ENCODE results near the gene MRPL18. TPM values are rescaled to one million over a fixed set of nuclear protein-coding genes. Genes with fewer than 3 reads are reported as not detected.
A peak's percentile ranks its signal among the peaks of the same experiment; 100 is the strongest.
"Not testable (repeated sequence)": the region's sequence is repeated elsewhere in the genome, so short reads cannot be mapped to it uniquely, and the experiment has no call there.

The MRPL18 gene
- 10 to 100 TPM; 63.6 to 65.8 TPM for total RNA-seq

DNA sequence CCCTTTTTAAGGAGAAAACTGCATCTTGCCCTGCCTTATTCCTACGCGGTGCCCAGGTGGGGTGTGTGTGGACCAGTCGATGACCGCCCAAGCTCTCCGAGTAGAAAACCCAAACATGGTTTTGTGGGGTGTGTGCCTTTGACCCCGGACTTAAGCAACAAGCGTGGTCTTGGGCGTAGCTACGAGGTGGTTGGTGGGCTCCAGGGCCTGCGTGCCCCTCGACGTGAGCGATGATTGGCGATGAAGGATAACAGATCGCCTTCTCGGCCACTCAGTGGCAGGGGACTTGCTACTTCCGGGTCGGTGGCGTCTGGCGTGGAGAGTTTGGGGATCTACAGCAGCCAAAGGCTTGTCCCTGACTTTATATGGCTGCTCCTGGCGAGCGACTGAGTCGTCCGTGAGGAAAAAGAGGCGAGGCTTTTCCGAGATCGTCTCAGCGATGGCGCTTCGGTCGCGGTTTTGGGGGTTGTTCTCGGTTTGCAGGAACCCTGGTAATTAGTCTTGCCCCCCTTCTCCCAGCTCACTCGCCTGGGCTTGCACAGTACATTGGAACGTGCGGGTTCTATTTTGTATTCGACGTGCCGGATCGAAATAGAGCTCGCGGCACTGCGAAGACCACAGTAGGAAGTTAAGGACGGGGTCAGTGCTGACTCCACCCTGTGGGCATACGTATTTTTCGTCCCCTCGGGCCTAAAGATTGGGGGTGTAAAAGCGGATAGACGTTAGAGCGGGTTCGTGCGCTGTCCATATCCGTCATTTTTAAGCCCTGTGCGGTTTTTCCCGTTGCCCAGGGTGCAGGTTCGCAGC, at the start of gene MRPL18:
Gene MRPL18, plus strand, starts transcription at position 319 of the 807 bp plus-strand sequence. Its CDS starts 121 bp downstream, at position 440.
- POLR2A ChIA-PET, result interaction anchor here (0.9 to 7.2 kb wide), 27 partner anchors 8 to 751 kb away, joined by 3 to 195 read pairs (median 5); partner anchors contain the start of genes ACAT2, IGF2R, SOD2 and WTAP

DNA sequence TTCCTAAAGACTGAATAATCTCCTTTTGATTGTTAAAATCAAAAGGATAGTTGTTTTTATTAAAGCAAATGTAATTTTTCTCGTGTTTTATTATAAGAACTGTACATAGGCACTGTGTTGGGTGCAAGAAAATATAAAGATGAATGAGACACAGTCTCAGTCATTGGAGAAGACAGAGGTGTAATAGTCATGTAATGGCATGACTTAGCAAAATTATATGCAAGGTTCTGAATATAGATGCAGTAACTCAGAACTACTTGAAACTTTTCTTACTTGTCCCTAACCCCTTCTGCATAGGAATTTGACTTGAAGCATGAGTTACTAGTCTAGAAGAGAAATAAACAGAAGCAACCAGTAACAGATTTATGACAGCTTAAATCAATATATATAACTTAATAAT, 48.1 kb upstream of the MRPL18 start:
- no peak for DNase-seq
- no peak overlapping the region for H3K4me3 Mint-ChIP-seq
- ChIA-PET CTCF (no interaction called here), POLR2A (interaction anchor here (1.0 kb wide), 2 partner anchors 13 to 19 kb away, joined by 3 to 4 read pairs; no protein-coding TSS in a partner anchor)
- no peaks in the 10 kb centered on the region for H3K9me3 Mint-ChIP-seq
- H3K4me1 Mint-ChIP-seq, result peaks cover 17% of the 10 kb centered on the region
- no peak overlapping the region for H3K27ac Mint-ChIP-seq
- no peaks in the 10 kb centered on the region for H3K27me3 Mint-ChIP-seq
- peaks cover 64% of the 10 kb centered on the region for H3K36me3 Mint-ChIP-seq (ENCODE audit: low read depth)

More for the DNA sequence above, at the start of gene MRPL18:
- Mint-ChIP-seq H3K27ac (peak within 1 kb of the TSS; percentile 98), H3K4me3 (peak within 1 kb of the TSS; percentile 100), H3K4me1 (peaks cover 57% of the 10 kb centered on the region), H3K36me3 (ENCODE audit: low read depth) (peaks cover 77% of the 10 kb centered on the region), H3K9me3 (no peaks in the 10 kb centered on the region), H3K27me3 (no peaks in the 10 kb centered on the region)
- peak; percentile 92 for DNase-seq
- CTCF ChIA-PET, result interaction anchor here (0.8 to 5.1 kb wide), 14 partner anchors 9 to 680 kb away, joined by 3 to 34 read pairs (median 4); partner anchors contain the start of genes ACAT2, SOD2 and WTAP

DNA sequence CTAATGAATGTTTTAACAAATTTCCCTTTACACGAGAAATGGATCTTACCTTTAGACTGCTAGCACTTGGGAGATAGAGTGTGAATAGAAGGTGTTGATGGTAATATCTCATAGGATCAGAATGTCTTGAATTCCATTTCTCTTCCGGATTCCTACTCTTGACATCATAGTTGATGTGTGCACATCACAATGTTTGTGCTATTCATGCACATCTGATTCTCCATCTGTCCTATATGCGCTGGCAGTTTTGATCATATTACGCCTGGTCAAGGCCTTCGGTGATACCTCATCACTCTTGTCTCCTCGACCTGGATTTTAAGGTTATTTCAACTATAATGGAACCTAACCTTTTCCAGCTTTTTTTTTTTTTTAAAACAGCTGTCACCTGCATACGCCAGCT, 45.2 kb upstream of the MRPL18 start:
- Mint-ChIP-seq H3K4me3 (no peak overlapping the region), H3K4me1 (peaks cover 7% of the 10 kb centered on the region), H3K27me3 (no peaks in the 10 kb centered on the region), H3K9me3 (no peaks in the 10 kb centered on the region), H3K36me3 (ENCODE audit: low read depth) (peaks cover 76% of the 10 kb centered on the region), H3K27ac (no peak overlapping the region)
- POLR2A ChIA-PET, result no interaction called here
- no peak for DNase-seq
- CTCF ChIA-PET, result no interaction called here

DNA sequence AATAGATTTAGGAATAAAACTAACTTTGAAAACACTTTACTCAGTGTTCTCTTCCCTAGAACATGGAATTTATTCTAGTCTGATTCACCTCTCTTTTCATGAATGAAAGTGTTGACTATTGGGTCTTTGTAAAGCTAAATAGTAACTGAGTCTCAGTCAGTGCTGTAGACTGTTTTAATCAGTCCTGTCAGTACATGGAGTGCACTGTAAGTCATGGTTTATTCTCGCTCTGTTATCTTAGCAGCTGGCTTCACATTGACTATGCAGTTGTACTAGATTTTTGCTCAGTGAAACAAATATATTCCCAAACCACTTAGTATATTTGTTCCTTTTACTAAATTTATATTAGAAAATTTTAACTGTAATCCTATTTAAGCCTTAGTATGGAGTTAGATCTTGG, 43.5 kb upstream of the MRPL18 start:
- no peak overlapping the region for H3K27ac Mint-ChIP-seq
- H3K4me3 Mint-ChIP-seq, result no peak overlapping the region
- peaks cover 5% of the 10 kb centered on the region for H3K4me1 Mint-ChIP-seq
- no peaks in the 10 kb centered on the region for H3K9me3 Mint-ChIP-seq
- peaks cover 71% of the 10 kb centered on the region for H3K36me3 Mint-ChIP-seq (ENCODE audit: low read depth)
- ChIA-PET POLR2A (interaction anchor here (1.0 to 2.6 kb wide), 5 partner anchors 9 to 43 kb away, joined by 3 to 9 read pairs (median 4); partner anchors contain the start of genes ACAT2, MRPL18 and TCP1), CTCF (interaction anchor here (1.6 kb wide), 1 partner anchor 15 kb away, joined by 3 read pairs; the partner anchor contains the start of gene ACAT2)
- no peak for DNase-seq
- no peaks in the 10 kb centered on the region for H3K27me3 Mint-ChIP-seq

DNA sequence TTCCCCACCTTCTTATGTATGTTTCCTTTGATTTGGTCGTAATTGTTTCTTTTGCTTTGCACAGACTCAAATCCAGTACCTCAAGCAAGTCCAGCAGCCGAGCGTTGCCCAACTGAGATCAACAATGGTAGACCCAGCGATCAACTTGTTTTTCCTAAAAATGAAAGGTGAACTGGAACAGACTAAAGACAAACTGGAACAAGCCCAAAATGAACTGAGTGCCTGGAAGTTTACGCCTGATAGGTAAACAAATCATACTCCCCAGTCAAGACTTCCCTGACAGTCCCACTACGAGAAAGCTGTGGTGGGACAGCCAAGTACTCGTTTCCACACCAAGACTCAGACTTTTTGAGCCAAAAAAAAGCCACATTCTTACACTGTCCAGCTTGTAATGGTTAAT, 42.1 kb upstream of the MRPL18 start:
- H3K4me1 Mint-ChIP-seq, CTCF ChIA-PET, H3K4me3 Mint-ChIP-seq, H3K27me3 Mint-ChIP-seq, H3K27ac Mint-ChIP-seq, H3K9me3 Mint-ChIP-seq, DNase-seq: not testable (repeated sequence)
- POLR2A ChIA-PET, result interaction anchor here (0.6 to 2.6 kb wide), 3 partner anchors 11 to 59 kb away, joined by 3 to 9 read pairs (median 4); partner anchors contain the start of gene ACAT2
- H3K36me3 Mint-ChIP-seq (ENCODE audit: low read depth), result peaks cover 72% of the 10 kb centered on the region

DNA sequence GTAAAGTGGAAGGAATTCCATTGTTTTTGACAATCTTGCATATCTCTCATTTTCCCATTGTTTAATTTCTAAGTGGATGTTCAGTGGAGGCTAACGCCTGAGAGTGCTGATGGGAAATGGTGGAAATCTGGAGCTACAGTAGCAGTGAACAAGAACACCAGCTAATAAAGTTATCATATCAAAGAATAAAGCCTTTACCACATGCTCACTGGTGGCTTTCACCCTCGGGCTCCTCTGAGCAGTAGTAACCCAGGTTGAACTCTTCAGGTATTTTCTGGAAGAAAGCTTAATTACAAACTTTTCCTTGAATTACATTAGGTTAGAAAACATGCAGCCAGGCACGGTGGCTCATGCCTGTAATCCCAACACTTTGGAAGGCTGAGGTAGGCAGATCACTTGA, 38.8 kb upstream of the MRPL18 start:
- peaks cover 2% of the 10 kb centered on the region for H3K4me1 Mint-ChIP-seq
- H3K9me3 Mint-ChIP-seq, result no peaks in the 10 kb centered on the region
- H3K27me3 Mint-ChIP-seq, result no peaks in the 10 kb centered on the region
- no peak overlapping the region for H3K4me3 Mint-ChIP-seq
- no peak overlapping the region for H3K27ac Mint-ChIP-seq
- no peak for DNase-seq
- ChIA-PET CTCF (interaction anchor here (1.2 kb wide), 1 partner anchor 8 kb away, joined by 4 read pairs; no protein-coding TSS in a partner anchor), POLR2A (interaction anchor here (0.9 to 2.4 kb wide), 2 partner anchors 10 to 20 kb away, joined by 3 to 10 read pairs; partner anchors contain the start of gene ACAT2)
- H3K36me3 Mint-ChIP-seq (ENCODE audit: low read depth), result peaks cover 74% of the 10 kb centered on the region

DNA sequence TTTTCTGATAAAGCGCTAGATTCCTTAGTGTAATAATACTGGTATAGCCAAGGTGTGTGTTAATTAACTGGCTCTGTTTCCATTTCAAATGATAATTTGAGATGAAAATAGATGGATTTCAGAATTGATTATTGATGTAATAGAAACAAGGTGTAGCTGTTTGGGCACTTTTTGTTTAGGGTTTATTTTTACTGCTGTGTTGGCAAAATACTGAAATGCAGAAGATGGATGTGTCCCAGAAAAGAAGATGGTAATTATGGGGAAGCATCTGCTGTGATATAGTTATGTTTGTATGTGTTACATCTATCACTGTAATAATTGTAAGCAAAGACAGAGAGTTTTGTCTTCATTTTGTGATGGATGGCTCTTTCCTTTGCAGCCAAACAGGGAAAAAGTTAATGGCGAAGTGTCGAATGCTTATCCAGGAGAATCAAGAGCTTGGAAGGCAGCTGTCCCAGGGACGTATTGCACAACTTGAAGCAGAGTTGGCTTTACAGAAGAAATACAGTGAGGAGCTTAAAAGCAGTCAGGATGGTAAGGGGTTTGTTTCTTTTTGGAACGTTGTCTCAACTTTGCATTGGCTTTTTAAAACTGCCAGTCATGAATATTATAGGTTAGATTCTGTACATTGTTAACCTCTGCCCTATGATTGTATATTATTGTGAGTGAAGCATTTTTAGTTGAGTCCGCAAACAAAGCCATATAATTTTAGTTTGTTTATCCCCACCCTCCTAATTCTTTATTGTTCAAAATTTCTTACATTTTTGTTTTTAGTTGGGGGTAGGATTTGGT, 37.0 kb upstream of the MRPL18 start:
- H3K9me3 Mint-ChIP-seq, result no peaks in the 10 kb centered on the region
- H3K4me1 Mint-ChIP-seq, result peaks cover 7% of the 10 kb centered on the region
- H3K27me3 Mint-ChIP-seq, result no peaks in the 10 kb centered on the region
- ChIA-PET CTCF (interaction anchor here (1.0 kb wide), 1 partner anchor 35 kb away, joined by 3 read pairs; no protein-coding TSS in a partner anchor), POLR2A (interaction anchor here (2.4 kb wide), 1 partner anchor 8 kb away, joined by 10 read pairs; the partner anchor contains the start of gene ACAT2)
- H3K4me3 Mint-ChIP-seq, result no peak overlapping the region
- peaks cover 79% of the 10 kb centered on the region for H3K36me3 Mint-ChIP-seq (ENCODE audit: low read depth)
- no peak overlapping the region for H3K27ac Mint-ChIP-seq
- DNase-seq, result no peak

DNA sequence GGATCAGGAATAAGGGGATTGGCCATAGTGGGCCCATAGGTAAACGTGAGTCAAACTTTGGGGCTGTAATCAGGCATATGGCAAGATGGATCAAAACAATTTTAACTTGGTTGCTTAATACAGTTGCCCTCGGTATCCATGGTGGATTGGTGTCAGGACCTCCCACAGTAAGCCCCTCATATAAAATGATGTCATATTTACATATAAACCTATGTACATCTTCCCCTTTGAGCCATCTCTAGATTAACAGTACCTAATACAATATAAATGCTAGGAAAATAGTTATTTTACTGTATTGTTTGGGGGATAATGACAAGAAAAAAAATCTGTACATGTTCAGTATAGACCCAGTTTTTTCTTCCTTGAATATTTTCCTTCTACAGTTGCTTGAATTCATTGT, 35.9 kb upstream of the MRPL18 start:
- POLR2A ChIA-PET, result interaction anchor here (1.1 kb wide), 1 partner anchor 28 kb away, joined by 6 read pairs; no protein-coding TSS in a partner anchor
- no peak overlapping the region for H3K4me3 Mint-ChIP-seq
- peaks cover 11% of the 10 kb centered on the region for H3K4me1 Mint-ChIP-seq
- DNase-seq, result no peak
- H3K27ac Mint-ChIP-seq, result no peak overlapping the region
- CTCF ChIA-PET, result interaction anchor here (0.5 kb wide), 1 partner anchor 33 kb away, joined by 3 read pairs; no protein-coding TSS in a partner anchor
- H3K27me3 Mint-ChIP-seq, result no peaks in the 10 kb centered on the region
- no peaks in the 10 kb centered on the region for H3K9me3 Mint-ChIP-seq
- H3K36me3 Mint-ChIP-seq (ENCODE audit: low read depth), result peaks cover 73% of the 10 kb centered on the region

DNA sequence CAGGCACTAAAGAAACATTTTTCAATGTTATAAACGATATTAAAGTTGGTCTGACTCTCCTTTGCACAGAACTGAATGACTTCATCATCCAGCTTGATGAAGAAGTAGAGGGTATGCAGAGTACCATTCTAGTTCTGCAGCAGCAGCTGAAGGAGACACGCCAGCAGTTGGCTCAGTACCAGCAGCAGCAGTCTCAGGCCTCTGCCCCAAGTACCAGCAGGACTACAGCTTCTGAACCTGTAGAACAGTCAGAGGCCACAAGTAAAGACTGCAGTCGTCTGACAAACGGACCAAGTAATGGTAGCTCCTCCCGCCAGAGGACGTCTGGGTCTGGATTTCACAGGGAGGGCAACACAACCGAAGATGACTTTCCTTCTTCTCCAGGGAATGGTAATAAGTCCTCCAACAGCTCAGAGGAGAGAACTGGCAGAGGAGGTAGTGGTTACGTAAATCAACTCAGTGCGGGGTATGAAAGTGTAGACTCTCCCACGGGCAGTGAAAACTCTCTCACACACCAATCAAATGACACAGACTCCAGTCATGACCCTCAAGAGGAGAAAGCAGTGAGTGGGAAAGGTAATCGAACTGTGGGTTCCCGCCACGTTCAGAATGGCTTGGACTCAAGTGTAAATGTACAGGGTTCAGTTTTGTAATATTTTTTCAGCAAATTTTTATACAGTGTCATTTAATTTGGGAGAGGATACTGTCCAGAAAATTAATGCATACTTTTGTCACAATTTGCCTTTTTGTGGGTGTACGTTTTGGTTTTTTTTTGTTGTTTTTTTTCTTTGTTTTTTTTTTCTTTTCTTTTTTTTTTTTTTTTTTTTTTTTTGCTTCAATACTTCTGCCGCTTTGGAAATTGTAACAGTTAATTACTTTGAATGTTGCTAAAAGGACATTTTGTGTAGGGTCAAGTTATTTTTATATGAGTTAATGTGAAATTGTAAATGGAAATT, 35.0 kb upstream of the MRPL18 start:
- H3K27me3 Mint-ChIP-seq, result no peaks in the 10 kb centered on the region
- peaks cover 16% of the 10 kb centered on the region for H3K4me1 Mint-ChIP-seq
- H3K9me3 Mint-ChIP-seq, result no peaks in the 10 kb centered on the region
- DNase-seq, result no peak
- H3K4me3 Mint-ChIP-seq, result no peak overlapping the region
- ChIA-PET POLR2A (interaction anchor here (1.1 kb wide), 1 partner anchor 29 kb away, joined by 6 read pairs; no protein-coding TSS in a partner anchor), CTCF (interaction anchor here (0.5 kb wide), 1 partner anchor 34 kb away, joined by 3 read pairs; no protein-coding TSS in a partner anchor)
- peaks cover 71% of the 10 kb centered on the region for H3K36me3 Mint-ChIP-seq (ENCODE audit: low read depth)
- no peak overlapping the region for H3K27ac Mint-ChIP-seq

DNA sequence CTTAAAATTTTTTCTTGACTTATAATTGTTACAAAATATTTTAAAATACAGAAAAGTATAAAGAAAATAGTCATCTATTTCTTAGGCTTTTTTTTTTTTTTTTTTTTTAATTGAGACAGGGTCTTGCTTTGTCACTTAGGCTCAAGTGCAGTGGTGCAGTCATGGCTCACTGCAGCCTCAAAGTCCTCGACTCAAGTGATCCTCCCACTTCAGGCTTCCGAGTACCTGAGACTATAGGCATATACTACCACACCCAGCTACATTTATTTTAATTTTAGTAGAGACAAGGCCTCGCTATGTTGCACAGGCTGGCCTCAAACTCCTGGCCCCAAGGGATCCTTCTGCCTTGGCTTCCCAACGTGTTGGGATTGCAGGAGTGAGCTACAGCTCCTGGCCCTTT, 33.8 kb upstream of the MRPL18 start:
- CTCF ChIA-PET, result no interaction called here
- H3K4me1 Mint-ChIP-seq, result peaks cover 26% of the 10 kb centered on the region
- POLR2A ChIA-PET, result interaction anchor here (0.7 to 1.2 kb wide), 4 partner anchors 24 to 33 kb away, joined by 3 to 4 read pairs (median 3); partner anchors contain the start of gene TCP1

DNA sequence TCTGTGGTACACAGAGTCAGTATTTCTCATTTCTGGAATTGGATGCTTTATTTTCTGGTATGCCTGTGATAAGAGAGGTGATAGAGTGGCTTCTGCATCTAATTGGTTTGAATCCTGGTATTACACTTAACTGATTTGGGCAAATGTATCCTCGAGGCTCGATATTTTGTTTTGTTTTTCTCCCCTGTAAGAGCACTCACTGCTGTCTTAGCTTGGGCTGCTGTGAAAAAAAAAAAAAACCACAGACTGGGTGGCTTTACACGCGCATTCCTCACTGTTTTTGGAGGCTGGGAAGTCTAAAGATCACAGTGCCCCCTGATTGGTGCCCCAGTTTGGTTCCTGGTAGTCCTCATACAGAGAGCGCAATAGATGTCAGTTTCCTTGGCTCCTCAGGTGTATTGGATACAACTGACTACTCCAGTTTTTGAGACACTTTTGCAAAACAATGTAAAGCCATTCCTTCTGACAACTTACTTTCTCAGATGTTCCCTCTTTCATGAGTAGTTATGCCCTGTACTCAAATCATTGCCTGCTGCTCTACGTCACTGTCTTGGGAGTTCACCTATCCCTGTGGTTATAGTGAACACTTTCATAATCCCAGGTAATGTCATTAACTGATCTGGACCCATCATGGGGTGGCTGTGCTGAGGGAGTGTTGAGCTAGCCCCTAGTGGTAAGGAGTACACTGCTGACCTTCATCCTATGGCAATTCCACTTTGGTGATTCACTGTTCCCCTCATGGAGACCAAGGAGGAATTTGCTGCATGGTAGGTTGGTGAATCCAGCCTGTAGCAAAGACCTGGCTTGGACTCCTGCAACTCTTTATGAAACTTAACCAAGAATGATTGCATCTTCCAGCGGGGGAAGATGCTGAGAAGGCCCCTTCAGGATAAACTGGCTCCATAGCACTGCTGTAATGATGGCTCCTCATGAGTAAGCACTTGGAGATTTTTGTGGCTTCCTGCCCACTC, 32.0 kb upstream of the MRPL18 start:
- H3K36me3 Mint-ChIP-seq (ENCODE audit: low read depth), result peaks cover 68% of the 10 kb centered on the region
- ChIA-PET CTCF (interaction anchor here (0.5 to 0.6 kb wide), 2 partner anchors 55 kb away, joined by 4 read pairs; no protein-coding TSS in a partner anchor), POLR2A (interaction anchor here (0.7 to 6.3 kb wide), 5 partner anchors 24 to 66 kb away, joined by 3 to 88 read pairs (median 4); partner anchors contain the start of genes MRPL18, SOD2, TCP1 and WTAP)
- H3K27ac Mint-ChIP-seq, result peak overlapping the region; percentile 5
- no peaks in the 10 kb centered on the region for H3K27me3 Mint-ChIP-seq
- H3K4me1 Mint-ChIP-seq, result peaks cover 32% of the 10 kb centered on the region
- no peaks in the 10 kb centered on the region for H3K9me3 Mint-ChIP-seq
- no peak overlapping the region for H3K4me3 Mint-ChIP-seq
- no peak for DNase-seq

More for the DNA sequence above, 33.8 kb upstream of the MRPL18 start:
- no peaks in the 10 kb centered on the region for H3K9me3 Mint-ChIP-seq
- DNase-seq, result no peak
- no peaks in the 10 kb centered on the region for H3K27me3 Mint-ChIP-seq
- H3K36me3 Mint-ChIP-seq (ENCODE audit: low read depth), result peaks cover 74% of the 10 kb centered on the region
- no peak overlapping the region for H3K4me3 Mint-ChIP-seq
- no peak overlapping the region for H3K27ac Mint-ChIP-seq
